HEK293T (cell line): ENCODE data around the gene REELD1.

Experiments
- BHLHE40 ChIP-seq: fragments of 450-650 bp; IDR thresholded peaks from 2 replicates; pipeline ENCODE4 v1.6.1; 2016; ENCODE audit warnings: mild to moderate bottlenecking, moderate library complexity, borderline replicate concordance
- CTBP1 ChIP-seq: fragments of 450-650 bp; IDR thresholded peaks from 2 replicates; pipeline ENCODE4 v1.6.1; 2016; ENCODE audit warnings: borderline replicate concordance
- FOXA1 ChIP-seq: fragments of 450-650 bp; IDR thresholded peaks from 2 replicates; pipeline ENCODE4 v1.6.1; 2016; ENCODE audit warnings: mild to moderate bottlenecking
- FOXK2 ChIP-seq: fragments of 450-650 bp; IDR thresholded peaks from 2 replicates; pipeline ENCODE4 v1.6.1; 2016; ENCODE audit warnings: mild to moderate bottlenecking
- FOXM1 ChIP-seq: fragments of 450-650 bp; IDR thresholded peaks from 2 replicates; pipeline ENCODE4 v1.6.1; 2017; ENCODE audit warnings: mild to moderate bottlenecking, borderline replicate concordance
- HDGF ChIP-seq: fragments of 450-650 bp; IDR thresholded peaks from 2 replicates; pipeline ENCODE4 v1.6.1; 2017; ENCODE audit warnings: antibody characterized with exemption, borderline replicate concordance
- L3MBTL2 ChIP-seq: fragments of 450-650 bp; conservative IDR thresholded peaks from 2 replicates; pipeline ENCODE4 v1.6.1; 2016; ENCODE audit warnings: mild to moderate bottlenecking
- NFRKB ChIP-seq: fragments of 450-650 bp; IDR thresholded peaks from 2 replicates; pipeline ENCODE4 v1.6.1; 2016; ENCODE audit warnings: mild to moderate bottlenecking, moderate library complexity
- SP1 ChIP-seq: fragments of 450-650 bp; IDR thresholded peaks from 2 replicates; pipeline ENCODE4 v1.6.1; 2017
- SUZ12 ChIP-seq: fragments of 450-650 bp; IDR thresholded peaks from 2 replicates; pipeline ENCODE4 v1.6.1; 2016; ENCODE audit warnings: mild to moderate bottlenecking
- TARDBP ChIP-seq: fragments of 450-650 bp; IDR thresholded peaks from 2 replicates; pipeline ENCODE4 v1.6.1; 2016
- ZNF384 ChIP-seq: fragments of 450-650 bp; IDR thresholded peaks from 2 replicates; pipeline ENCODE4 v1.6.1; 2016
- TF ChIP-seq, protein P1 (sequence below): fragments of 450-650 bp; IDR thresholded peaks from 2 replicates; pipeline ENCODE4 v1.6.1; 2016

GRCh38 chr4:146275370-146275769 is 61.0 kb downstream of the REELD1 start:
- TF ChIP-seq L3MBTL2 (no peak), ZNF384 (no peak), FOXA1 (no peak), BHLHE40 (no peak), FOXK2 (no peak), HDGF (no peak), NFRKB (no peak), TARDBP (no peak), SP1 (no peak), CTBP1 (no peak), SUZ12 (no peak), FOXM1 (no peak)
- TF ChIP-seq, protein P1, sequence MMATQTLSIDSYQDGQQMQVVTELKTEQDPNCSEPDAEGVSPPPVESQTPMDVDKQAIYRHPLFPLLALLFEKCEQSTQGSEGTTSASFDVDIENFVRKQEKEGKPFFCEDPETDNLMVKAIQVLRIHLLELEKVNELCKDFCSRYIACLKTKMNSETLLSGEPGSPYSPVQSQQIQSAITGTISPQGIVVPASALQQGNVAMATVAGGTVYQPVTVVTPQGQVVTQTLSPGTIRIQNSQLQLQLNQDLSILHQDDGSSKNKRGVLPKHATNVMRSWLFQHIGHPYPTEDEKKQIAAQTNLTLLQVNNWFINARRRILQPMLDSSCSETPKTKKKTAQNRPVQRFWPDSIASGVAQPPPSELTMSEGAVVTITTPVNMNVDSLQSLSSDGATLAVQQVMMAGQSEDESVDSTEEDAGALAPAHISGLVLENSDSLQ = no peak
